K562 (cell line): ENCODE results near the gene GPR171. TPM values are rescaled to one million over a fixed set of nuclear protein-coding genes. Genes with fewer than 3 reads are reported as not detected.

Experiments used
- ATAC-seq: fragments of 200-7000 bp; cut with Tn5 transposase; 3 replicates; pipeline ENCODE4 v1.9.1; 2020; ENCODE audit warnings: moderate library complexity
- BruUV-seq: library from RNA; stranded (reverse); fragments of 400-500 nt; replicated peaks from 2 replicates; lab custom pipeline; 2021; lab: Mats Ljungman, UMichigan
- CTCF ChIA-PET: fragments of 300-600 bp; formaldehyde crosslinking; extraction: SDS; loops from one replicate; lab custom pipeline; 2021; ENCODE audit warnings: low intra/inter-chr PET ratio; lab: Yijun Ruan, JAX
- POLR2A ChIA-PET: fragments of 300-600, 350-650 bp; sonication (Branson Sonifier 250); formaldehyde crosslinking; extraction: SDS; loops from one replicate; lab custom pipeline; 2021; ENCODE audit warnings: antibody characterized with exemption, inconsistent platforms; lab: Yijun Ruan, JAX
- DNase-seq, 4 experiments: peaks; one replicate each; pipeline versions ENCODE4 v3.0.0 to v3.0.0-alpha.2; 2011 to 2018; ENCODE audit warnings: low spot score in 3 of 4, mixed read lengths in 3 of 4; ENCODE audit errors: extremely low read depth in 1 of 4
- FAIRE-seq: peaks from 2 replicates; lab custom pipeline; 2011; peaks lifted over from hg19 to GRCh38; lab: Jason Lieb, UNC
- H2AFZ ChIP-seq: 2 replicates; pipeline ENCODE4 v1.6.0; 2011; ENCODE audit warnings: low read depth, low read length, control low read depth, inconsistent platforms
- H3K27ac ChIP-seq: fragments of 200-600 bp; 3 replicates; pipeline ENCODE4 v1.8.0; 2011; ENCODE audit warnings: low read depth, mild to moderate bottlenecking, control low read depth, inconsistent platforms, low read length, moderate library complexity, mixed read lengths; ENCODE audit errors: extremely low read depth
- H3K27me3 ChIP-seq, 2 experiments: fragments of 300-600 bp in 1 of 2; 2 replicates in 1 of 2; 3 replicates in 1 of 2; pipeline versions ENCODE4 v1.6.0 to v1.8.0; 2011; ENCODE audit warnings: inconsistent platforms in 2 of 2, low read length in 2 of 2, mild to moderate bottlenecking in 1 of 2, mixed read lengths in 1 of 2, moderate library complexity in 1 of 2; ENCODE audit not compliant: control insufficient read depth in 2 of 2, insufficient read depth in 2 of 2
- H3K36me3 ChIP-seq: fragments of 300-600 bp; 3 replicates; pipeline ENCODE4 v1.8.0; 2011; ENCODE audit warnings: mild to moderate bottlenecking, low read length, inconsistent platforms; ENCODE audit not compliant: control insufficient read depth, insufficient read depth
- H3K4me1 ChIP-seq, 2 experiments: fragments of 200-600 bp in 1 of 2; replicated peaks in 1 of 2; 2 replicates in 1 of 2; 3 replicates in 1 of 2; pipeline versions ENCODE4 v1.5.1 to v1.8.0; 2011; ENCODE audit warnings: inconsistent platforms in 2 of 2, low read length in 2 of 2, mild to moderate bottlenecking in 1 of 2, mixed read lengths in 1 of 2, moderate library complexity in 1 of 2; ENCODE audit not compliant: control insufficient read depth in 2 of 2, insufficient read depth in 2 of 2
- H3K4me2 ChIP-seq: 2 replicates; pipeline ENCODE4 v1.6.1; 2011; ENCODE audit warnings: low read length, control low read depth, inconsistent platforms, mixed read lengths; ENCODE audit not compliant: insufficient read depth
- H3K4me3 ChIP-seq: fragments of 200-600 bp; sonication (generic), shearing (Covaris generic); 2 replicates; pipeline ENCODE4 v1.5.1; 2016; ENCODE audit warnings: control low read depth, inconsistent platforms
- H3K79me2 ChIP-seq: fragments of 200-600 bp; 3 replicates; pipeline ENCODE4 v1.8.0; 2011; ENCODE audit warnings: low read length, inconsistent platforms; ENCODE audit not compliant: control insufficient read depth, insufficient read depth
- H3K9ac ChIP-seq, 2 experiments: 2 replicates each; pipeline versions ENCODE4 v1.6.0 to v1.6.1; 2011; ENCODE audit warnings: low read depth in 2 of 2, low read length in 2 of 2, control low read depth in 1 of 2, inconsistent platforms in 1 of 2, mild to moderate bottlenecking in 1 of 2, mixed read lengths in 1 of 2; ENCODE audit not compliant: insufficient read depth in 1 of 2
- H3K9me1 ChIP-seq: one replicate; pipeline ENCODE4 v1.6.0; 2011; ENCODE audit warnings: inconsistent platforms, mild to moderate bottlenecking, low read length, moderate library complexity; ENCODE audit not compliant: control insufficient read depth, insufficient read depth
- H3K9me3 ChIP-seq: replicated peaks from 2 replicates; pipeline ENCODE4 v1.5.1; 2011; ENCODE audit warnings: low read depth, low read length, inconsistent platforms; ENCODE audit not compliant: control insufficient read depth, insufficient read depth
- H4K20me1 ChIP-seq: replicated peaks from 2 replicates; pipeline ENCODE4 v1.6.1; 2011; ENCODE audit warnings: low read length, inconsistent platforms, mixed read lengths; ENCODE audit not compliant: control insufficient read depth, insufficient read depth
- ATF2 ChIP-seq: sonication (generic); formaldehyde crosslinking; IDR thresholded peaks from 2 replicates; pipeline ENCODE4 v1.8.1; 2022; ENCODE audit warnings: missing genetic modification reagents
- CBFB ChIP-seq: sonication (generic); formaldehyde crosslinking; IDR thresholded peaks from 2 replicates; pipeline ENCODE4 v1.4.0; 2020; ENCODE audit warnings: mild to moderate bottlenecking, missing genetic modification reagents
- E2F8 ChIP-seq: fragments of 450-650 bp; IDR thresholded peaks from 2 replicates; pipeline ENCODE4 v1.7.1; 2018; ENCODE audit warnings: mild to moderate bottlenecking, low read depth; ENCODE audit not compliant: partially characterized antibody
- GABPA ChIP-seq: fragments of 200-800 bp; sonication (Bioruptor generic); conservative IDR thresholded peaks from 2 replicates; pipeline ENCODE4 v1.6.1; 2016; ENCODE audit warnings: low read depth, missing genetic modification characterization, missing compliant biosample characterization
- HCFC1 ChIP-seq: IDR thresholded peaks from 2 replicates; pipeline ENCODE4 v1.6.1; 2012; ENCODE audit warnings: low read depth, low read length, improper control_type of control experiment
- PATZ1 ChIP-seq: fragments of 250-450 bp; sonication (Bioruptor Pico); IDR thresholded peaks from 2 replicates; pipeline ENCODE4 v1.5.0; 2020; ENCODE audit warnings: mild to moderate bottlenecking, borderline replicate concordance
- ZBTB34 ChIP-seq: fragments of 250-450 bp; sonication (Bioruptor Pico); IDR thresholded peaks from 2 replicates; pipeline ENCODE4 v1.8.0; 2021; ENCODE audit warnings: mild to moderate bottlenecking, moderate library complexity
- ZFP30 ChIP-seq: fragments of 250-450 bp; sonication (Bioruptor Pico); IDR thresholded peaks from 2 replicates; pipeline ENCODE4 v1.8.0; 2022; ENCODE audit warnings: moderate library complexity, mild to moderate bottlenecking, inconsistent platforms, borderline replicate concordance
- ZNF24 ChIP-seq: fragments of 450-650 bp; IDR thresholded peaks from 2 replicates; pipeline ENCODE4 v1.6.1; 2016
- ZNF507 ChIP-seq: conservative IDR thresholded peaks from 2 replicates; pipeline ENCODE4 v1.6.1; 2017; ENCODE audit warnings: missing genetic modification characterization, missing compliant biosample characterization
- ZNF79 ChIP-seq: fragments of 250-450 bp; sonication (Bioruptor Pico); IDR thresholded peaks from 2 replicates; pipeline ENCODE4 v1.4.0; 2020; ENCODE audit warnings: low read depth, mild to moderate bottlenecking, moderate library complexity
- WGBS: fragments of 100-300 bp; shearing (Covaris generic); methylation state at CpG from one replicate; pipeline ENCODE4 v1.1.6; 2016; ENCODE audit warnings: low coverage, mixed read lengths; ENCODE audit not compliant: insufficient coverage; ENCODE audit errors: missing lambda C conversion rate; 5-methylcytosine and 5-hydroxymethylcytosine counted together
- in situ Hi-C: fragments of 300-500 bp; cut with MboI; formaldehyde crosslinking; loops from 4 replicates; pipeline ENCODE4 v1.15.0; 2018; ENCODE audit warnings: inconsistent platforms, mixed read lengths
- intact Hi-C: fragments of 100-400 bp; cut with micrococcal nuclease; formaldehyde crosslinking; loops from 2 replicates; pipeline ENCODE4 v1.14.2; 2022
- polyA plus RNA-seq, 8 experiments: library from polyadenylated mRNA; depleted of rRNA in 4 of 8; stranded (reverse) in 5 of 8; unstranded in 3 of 8; fragments of >200 nt; fragmentation: Nextera tagmentation in 2 of 8; fragmentation: Illumina TruSeq in 1 of 8; extraction: Ambion mirVana in 2 of 8; extraction: Trizol in 1 of 8; gene quantifications; 2 replicates each; pipeline versions ENCODE4 v1.2.1 to v1.2.3, GENCODE V29; 2011 to 2014; ENCODE audit warnings: inconsistent platforms in 1 of 8, missing spikeins in 1 of 8
- total RNA-seq, 7 experiments: library from RNA; depleted of rRNA in 6 of 7; stranded (reverse); fragments of >200 nt in 6 of 7; fragmentation: Illumina TruSeq in 2 of 7; extraction: Trizol in 2 of 7; gene quantifications; 2 replicates each; pipeline versions ENCODE4 v1.2.1 to v1.2.3, GENCODE V29; 2011 to 2021; ENCODE audit warnings: low replicate concordance in 1 of 7

Gene GPR171
- total and polyA plus RNA-seq, 9 of the 15 experiments (the other 6 are each of a cell fraction or from before 2014, with no cell fraction given) = not detected

- no peak for TF ChIP-seq E2F8
- no peak for TF ChIP-seq ZNF507 (tag)
- TF ChIP-seq ZBTB34 (CRISPR knock-in tag) = no peak
- no peak for TF ChIP-seq ATF2
Observed at GRCh38 chr3:151165226-151165625, 37.8 kb downstream of the GPR171 start (continued).

- FAIRE-seq = no peak
- no peaks in the 10 kb centered on the region for H3K79me2 ChIP-seq
- H4K20me1 ChIP-seq = no peaks in the 10 kb centered on the region
- H3K9me1 ChIP-seq = no peaks in the 10 kb centered on the region
- 3% methylated on average over 10 of the region's 10 CpGs for WGBS
- H2AFZ ChIP-seq = no peak overlapping the region
- H3K27ac ChIP-seq = no peak overlapping the region
- CTCF ChIA-PET = no interaction called here
- no peaks in the 10 kb centered on the region for H3K4me1 ChIP-seq
- no peak overlapping the region for H3K4me3 ChIP-seq
- no peak for DNase-seq
- no TSS peak for BruUV-seq
- POLR2A ChIA-PET = interaction anchor here (1.0 kb wide), 1 partner anchor 9 kb away, joined by 3 read pairs; no protein-coding TSS in a partner anchor
- in situ Hi-C loops = loop anchor here (10.0 kb wide), 2 partner anchors 125 to 365 kb away; no protein-coding TSS in a partner anchor
- intact Hi-C loops = loop anchor here (10.0 kb wide), 1 partner anchor 755 kb away; no protein-coding TSS in a partner anchor
- ATAC-seq = no peak
- H3K36me3 ChIP-seq = no peaks in the 10 kb centered on the region
- H3K27me3 ChIP-seq = peaks cover 8 to 10% of the 10 kb centered on the region in 2 experiments; a peak in 4 of 5 replicates
- H3K9ac ChIP-seq = no peak overlapping the region
- no peaks in the 10 kb centered on the region for H3K9me3 ChIP-seq
- H3K4me2 ChIP-seq = no peak overlapping the region
- TF ChIP-seq HCFC1 = no peak
- no peak for TF ChIP-seq ZNF24
- TF ChIP-seq PATZ1 (CRISPR knock-in tag) = no peak
- TF ChIP-seq CBFB (CRISPR knock-in tag) = no peak
- no peak for TF ChIP-seq ZNF79
- no peak for TF ChIP-seq ZBTB34 (CRISPR knock-in tag)
- TF ChIP-seq ZFP30 = no peak
- no peak for TF ChIP-seq GABPA (tag)
Observed at GRCh38 chr3:151159806-151160205, 43.2 kb downstream of the GPR171 start.
